Smooth muscle cell (in vitro differentiated cells): ENCODE results near the gene MAB21L1. TPM values are rescaled to one million over a fixed set of nuclear protein-coding genes. Genes with fewer than 3 reads are reported as not detected.
A peak's percentile ranks its signal among the peaks of the same experiment; 100 is the strongest.

ENCODE experiments used
- DNase-seq: peaks from one replicate; lab custom pipeline; 2025; ENCODE audit not compliant: unreplicated experiment; lab: John Stamatoyannopoulos, UW
- H2AFZ ChIP-seq: fragments of 200-600 bp; sonication (generic); 2 replicates; pipeline ENCODE4 v1.6.0; 2016; ENCODE audit warnings: antibody characterized with exemption, low read depth, mild to moderate bottlenecking
- H3F3A ChIP-seq: fragments of 200-600 bp; sonication (generic); 2 replicates; pipeline ENCODE4 v1.6.0; 2017; ENCODE audit warnings: antibody characterized with exemption, low read depth
- H3K27ac ChIP-seq: fragments of 200-600 bp; sonication (generic); 2 replicates; pipeline ENCODE4 v1.5.1; 2016; ENCODE audit warnings: low read depth, mild to moderate bottlenecking
- H3K27me3 ChIP-seq: fragments of 200-600 bp; sonication (generic); 2 replicates; pipeline ENCODE4 v1.6.1; 2016; ENCODE audit warnings: low read depth, mild to moderate bottlenecking
- H3K36me3 ChIP-seq: fragments of 200-600 bp; sonication (generic); 2 replicates; pipeline ENCODE4 v1.5.1; 2016; ENCODE audit warnings: low read depth
- H3K4me1 ChIP-seq: fragments of 200-600 bp; sonication (generic); 2 replicates; pipeline ENCODE4 v1.5.1; 2016; ENCODE audit warnings: low read depth
- H3K4me2 ChIP-seq: fragments of 200-600 bp; sonication (generic); 2 replicates; pipeline ENCODE4 v1.6.0; 2016; ENCODE audit warnings: mild to moderate bottlenecking
- H3K4me3 ChIP-seq: fragments of 200-600 bp; sonication (generic); 2 replicates; pipeline ENCODE4 v1.5.1; 2016; ENCODE audit warnings: mild to moderate bottlenecking
- H3K79me2 ChIP-seq: fragments of 200-600 bp; sonication (generic); 2 replicates; pipeline ENCODE4 v1.6.0; 2016; ENCODE audit warnings: low read depth, mild to moderate bottlenecking
- H3K9ac ChIP-seq: fragments of 200-600 bp; sonication (generic); 2 replicates; pipeline ENCODE4 v1.6.0; 2016; ENCODE audit warnings: low read depth
- H3K9me3 ChIP-seq: fragments of 200-600 bp; sonication (generic); replicated peaks from 2 replicates; pipeline ENCODE4 v1.5.1; 2016; ENCODE audit warnings: low read depth
- H4K20me1 ChIP-seq: fragments of 200-600 bp; sonication (generic); 2 replicates; pipeline ENCODE4 v1.6.0; 2016; ENCODE audit warnings: low read depth
- WGBS: methylation state at CpG from one replicate; pipeline ENCODE4 v1.1.7; 2016; ENCODE audit warnings: low lambda C conversion rate; 5-methylcytosine and 5-hydroxymethylcytosine counted together
- polyA plus RNA-seq: library from polyadenylated mRNA; unstranded; fragments of >200 nt; fragmentation: Nextera tagmentation; extraction: Ambion mirVana; gene quantifications from 2 replicates; pipeline ENCODE4 v1.2.1, GENCODE V29; 2016
- total RNA-seq: library from RNA; depleted of rRNA; stranded (reverse); fragments of >200 nt; gene quantifications from 2 replicates; pipeline ENCODE4 v1.2.3, GENCODE V29; 2014
- TF ChIP-seq, protein P1 (sequence below): fragments of 200-600 bp; sonication (generic); IDR thresholded peaks from 2 replicates; pipeline ENCODE4 v1.5.1; 2017; ENCODE audit warnings: borderline replicate concordance, mild to moderate bottlenecking, antibody characterized with exemption; ENCODE audit not compliant: insufficient read depth, poor library complexity, severe bottlenecking

MAB21L1 gene
- total and polyA plus RNA-seq, 2 experiments from 2014 or later: 0.18 TPM; not detected in 1

DNA sequence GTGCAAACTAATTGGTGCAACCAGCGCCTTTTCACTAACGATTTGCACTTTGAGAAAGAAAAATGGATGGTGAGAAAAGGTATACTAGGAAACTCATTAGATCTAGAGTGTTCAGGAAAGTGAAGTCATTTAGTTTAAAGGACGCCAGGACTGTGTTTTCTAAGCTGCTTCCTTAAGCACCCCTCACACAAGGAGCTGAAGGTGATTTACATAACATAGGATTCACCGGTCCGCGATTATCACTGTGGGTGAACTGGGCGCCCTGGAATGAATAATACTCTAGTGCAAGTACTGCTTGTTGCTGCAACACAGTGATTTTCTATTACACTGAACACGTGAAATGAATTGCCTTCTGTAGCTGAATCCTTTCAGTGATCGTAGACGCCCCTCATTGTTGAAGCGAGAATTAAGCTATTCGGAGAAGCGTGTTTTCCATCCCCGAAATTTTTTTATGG lies 2.6 kb upstream of the MAB21L1 start:
- H3K4me1 ChIP-seq: peaks cover 25% of the 10 kb centered on the region
- WGBS: 14% methylated on average over 14 of the region's 14 CpGs
- DNase-seq: no peak
- H3K9me3 ChIP-seq: no peaks in the 10 kb centered on the region
- H3K27me3 ChIP-seq: peaks cover 93% of the 10 kb centered on the region
- TF ChIP-seq, protein P1, sequence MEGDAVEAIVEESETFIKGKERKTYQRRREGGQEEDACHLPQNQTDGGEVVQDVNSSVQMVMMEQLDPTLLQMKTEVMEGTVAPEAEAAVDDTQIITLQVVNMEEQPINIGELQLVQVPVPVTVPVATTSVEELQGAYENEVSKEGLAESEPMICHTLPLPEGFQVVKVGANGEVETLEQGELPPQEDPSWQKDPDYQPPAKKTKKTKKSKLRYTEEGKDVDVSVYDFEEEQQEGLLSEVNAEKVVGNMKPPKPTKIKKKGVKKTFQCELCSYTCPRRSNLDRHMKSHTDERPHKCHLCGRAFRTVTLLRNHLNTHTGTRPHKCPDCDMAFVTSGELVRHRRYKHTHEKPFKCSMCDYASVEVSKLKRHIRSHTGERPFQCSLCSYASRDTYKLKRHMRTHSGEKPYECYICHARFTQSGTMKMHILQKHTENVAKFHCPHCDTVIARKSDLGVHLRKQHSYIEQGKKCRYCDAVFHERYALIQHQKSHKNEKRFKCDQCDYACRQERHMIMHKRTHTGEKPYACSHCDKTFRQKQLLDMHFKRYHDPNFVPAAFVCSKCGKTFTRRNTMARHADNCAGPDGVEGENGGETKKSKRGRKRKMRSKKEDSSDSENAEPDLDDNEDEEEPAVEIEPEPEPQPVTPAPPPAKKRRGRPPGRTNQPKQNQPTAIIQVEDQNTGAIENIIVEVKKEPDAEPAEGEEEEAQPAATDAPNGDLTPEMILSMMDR: no peak
- no peaks in the 10 kb centered on the region for H3K36me3 ChIP-seq
- peaks cover 48% of the 10 kb centered on the region for H4K20me1 ChIP-seq
- H3K4me3 ChIP-seq: peak overlapping the region; percentile 30
- no peaks in the 10 kb centered on the region for H3F3A ChIP-seq
- no peaks in the 10 kb centered on the region for H3K79me2 ChIP-seq
- no peak overlapping the region for H3K9ac ChIP-seq
- H2AFZ ChIP-seq: no peak overlapping the region
- no peak overlapping the region for H3K4me2 ChIP-seq
- H3K27ac ChIP-seq: no peak overlapping the region

DNA sequence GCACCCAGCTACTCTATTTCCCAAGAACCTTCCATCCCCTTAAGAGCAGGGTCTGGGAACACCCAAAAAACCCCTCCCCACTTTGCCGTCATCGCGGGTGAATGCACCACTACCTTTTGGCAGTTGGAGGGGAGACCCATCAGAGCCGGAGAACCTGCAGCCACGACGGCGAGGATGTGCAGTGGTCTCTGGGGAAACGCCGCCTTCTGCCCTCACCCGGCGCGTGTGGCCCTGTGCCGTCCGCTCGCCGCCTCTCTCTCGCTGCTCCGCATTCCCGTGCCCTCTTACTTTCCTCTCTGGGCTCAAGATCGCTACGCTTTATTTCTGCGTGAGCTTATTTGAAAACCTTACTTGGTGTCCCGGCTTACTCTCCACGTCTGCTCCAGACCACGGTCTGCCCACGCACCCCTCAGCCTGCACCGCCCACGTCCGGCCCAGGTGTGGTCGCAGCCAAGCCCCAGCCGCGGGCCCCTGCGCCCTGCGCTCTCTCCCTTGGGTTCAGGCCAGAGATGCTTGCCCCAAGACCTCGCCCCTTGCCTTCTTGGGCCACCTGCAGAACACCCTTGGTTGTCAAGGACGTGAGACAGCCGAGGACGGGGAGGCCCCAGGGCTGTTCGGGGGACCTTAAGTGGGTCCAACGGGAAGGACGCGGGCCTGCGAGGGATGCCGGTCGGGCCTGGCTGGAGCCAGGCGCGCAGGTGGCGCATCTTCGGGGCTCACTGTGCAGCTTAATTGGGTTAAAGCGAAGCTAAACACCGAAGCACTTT lies 2.0 kb upstream of the MAB21L1 start:
- Histone ChIP-seq H3K27me3 (peaks cover 94% of the 10 kb centered on the region), H3K36me3 (no peaks in the 10 kb centered on the region), H3K9ac (no peak overlapping the region), H3K4me3 (peak overlapping the region; percentile 30), H3K4me2 (no peak overlapping the region), H3K79me2 (no peaks in the 10 kb centered on the region), H3K9me3 (no peaks in the 10 kb centered on the region), H4K20me1 (peaks cover 55% of the 10 kb centered on the region), H2AFZ (no peak overlapping the region), H3K27ac (no peak overlapping the region), H3K4me1 (peaks cover 25% of the 10 kb centered on the region), H3F3A (no peaks in the 10 kb centered on the region)
- WGBS: 3% methylated on average over 51 of the region's 51 CpGs
- no peak for DNase-seq
- TF ChIP-seq, protein P1: no peak

DNA sequence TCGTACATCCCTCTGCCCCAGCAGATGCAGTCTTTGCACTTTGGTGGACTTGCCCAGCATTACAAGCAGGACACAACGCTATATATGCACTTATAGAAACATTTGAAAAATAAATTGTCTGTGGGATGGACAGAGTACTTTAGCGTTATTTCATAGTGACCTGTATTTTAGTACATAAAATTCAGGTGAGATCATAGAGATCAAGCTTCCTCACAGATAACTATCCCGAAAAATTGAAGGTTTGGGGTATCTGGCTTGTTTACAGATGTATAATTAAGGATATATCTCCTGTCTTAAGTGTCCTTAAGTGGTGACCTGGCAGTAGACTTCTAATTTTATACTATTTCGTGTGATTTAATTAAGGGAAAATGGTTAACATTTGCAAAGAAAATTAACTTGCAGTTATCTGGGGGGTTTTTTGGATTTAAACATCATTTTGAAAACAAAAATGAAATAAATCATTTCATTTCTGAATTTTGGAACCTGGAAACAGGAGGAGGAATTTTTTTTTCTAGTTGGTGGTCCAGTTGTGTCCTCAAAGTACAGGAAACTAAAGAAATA lies 977 bp upstream of the MAB21L1 start:
- no peaks in the 10 kb centered on the region for H3F3A ChIP-seq
- H3K27ac ChIP-seq: no peak overlapping the region
- no peak overlapping the region for H3K9ac ChIP-seq
- H4K20me1 ChIP-seq: peaks cover 62% of the 10 kb centered on the region
- TF ChIP-seq, protein P1: no peak
- 38% methylated on average over 5 of the region's 5 CpGs for WGBS
- no peak overlapping the region for H2AFZ ChIP-seq
- peak overlapping the region; percentile 30 for H3K4me3 ChIP-seq
- H3K27me3 ChIP-seq: peaks cover 100% of the 10 kb centered on the region
- H3K4me2 ChIP-seq: no peak overlapping the region
- DNase-seq: no peak
- peaks cover 25% of the 10 kb centered on the region for H3K4me1 ChIP-seq
- no peaks in the 10 kb centered on the region for H3K9me3 ChIP-seq
- no peaks in the 10 kb centered on the region for H3K36me3 ChIP-seq
- no peaks in the 10 kb centered on the region for H3K79me2 ChIP-seq
